ENCODE data around the gene WDR38.

GRCh38 chr9:124881138-124881743, 28.0 kb downstream of the WDR38 start:
- no peak for TF ChIP-seq CTCF (IDR thresholded peaks at IDR 0.05)
- TF ChIP-seq POLR2AphosphoS5 (IDR thresholded peaks at IDR 0.05), result no peak
